ENCODE results near the gene KCNMA1. TPM values are rescaled to one million over a fixed set of nuclear protein-coding genes. Genes with fewer than 3 reads are reported as not detected.

The KCNMA1 gene
- total RNA-seq, 1 experiment from 2014 or later, result 0.49 TPM

DNA sequence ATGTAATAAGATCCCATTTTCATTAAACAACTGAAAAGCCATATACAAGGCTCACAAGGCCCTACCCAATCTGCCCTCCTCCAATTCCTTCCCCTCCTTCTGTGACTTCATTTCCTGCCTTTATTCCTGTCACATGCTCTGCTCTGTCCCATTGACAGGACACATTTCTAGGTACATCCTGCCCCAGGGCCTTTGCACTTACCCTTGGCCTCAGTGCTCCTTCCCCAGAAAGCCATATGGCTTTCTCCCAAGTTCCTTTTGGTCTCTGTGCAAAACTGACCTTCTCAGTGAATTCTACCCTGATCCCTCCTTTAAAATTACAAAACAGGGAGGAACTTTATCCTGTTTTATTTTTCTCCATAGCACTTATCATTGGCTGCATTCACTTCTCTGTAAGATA is 40.0 kb downstream of the KCNMA1 start:
- DNase-seq (ENCODE audit: low read depth, low spot score), result no peak
- no peaks in the 10 kb centered on the region for H3K79me2 ChIP-seq (ENCODE audit: insufficient read depth, low read length)
- intact Hi-C loops (cut with micrococcal nuclease), result no loop called here
- BruUV-seq (replicated peaks), result no TSS peak
- no peak overlapping the region for H3K27ac ChIP-seq (ENCODE audit: low read depth, low read length)
- no peak for ATAC-seq
- H3K4me1 ChIP-seq (ENCODE audit: control insufficient read depth in 1 of 2, insufficient read depth in 2 of 2, low read length in 2 of 2), result peaks cover 0 to 16% of the 10 kb centered on the region in 2 experiments; a peak in 2 of 4 replicates
- POLR2A ChIA-PET, result no interaction called here
- RAD21 ChIA-PET (ENCODE audit: low non-redundant PET in 1 of 2, low total read pairs in 2 of 2, uncharacterized antibody in 2 of 2, unreplicated experiment in 2 of 2), result no interaction called here
- no peaks in the 10 kb centered on the region for H3K27me3 ChIP-seq (ENCODE audit: insufficient read depth, low read length)
- TF ChIP-seq JUND (IDR thresholded peaks at IDR 0.05) (no peak), POLR2AphosphoS5 (IDR thresholded peaks at IDR 0.05; ENCODE audit: low read depth, low read length) (no peak), EGR1 (IDR thresholded peaks at IDR 0.05; ENCODE audit: low read depth) (no peak)
- TF ChIP-seq, protein P1, sequence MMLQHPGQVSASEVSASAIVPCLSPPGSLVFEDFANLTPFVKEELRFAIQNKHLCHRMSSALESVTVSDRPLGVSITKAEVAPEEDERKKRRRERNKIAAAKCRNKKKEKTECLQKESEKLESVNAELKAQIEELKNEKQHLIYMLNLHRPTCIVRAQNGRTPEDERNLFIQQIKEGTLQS (IDR thresholded peaks at IDR 0.05), result no peak
- H3K9me2 ChIP-seq (ENCODE audit: insufficient read depth), result no peaks in the 10 kb centered on the region
- H3K9me3 ChIP-seq (ENCODE audit: control insufficient read depth in 1 of 2, insufficient read depth in 1 of 2, low read depth in 1 of 2, low read length in 2 of 2), result no peaks in the 10 kb centered on the region
- no peaks in the 10 kb centered on the region for H4K20me1 ChIP-seq (ENCODE audit: insufficient read depth)
- H3K9ac ChIP-seq (ENCODE audit: low read length), result no peak overlapping the region
- no peak overlapping the region for H3K4me3 ChIP-seq (replicated peaks in 1 of 2; ENCODE audit: low read depth in 1 of 2, low read length in 2 of 2)
- no peak overlapping the region for H2AFZ ChIP-seq (ENCODE audit: low read depth, low read length, poor library complexity, severe bottlenecking)
- H3K36me3 ChIP-seq (ENCODE audit: control insufficient read depth in 1 of 2, insufficient read depth in 2 of 2, low read length in 2 of 2), result no peaks in the 10 kb centered on the region
- no peak overlapping the region for H3K4me2 ChIP-seq (ENCODE audit: low read length)
- CTCF ChIA-PET, result no interaction called here

DNA sequence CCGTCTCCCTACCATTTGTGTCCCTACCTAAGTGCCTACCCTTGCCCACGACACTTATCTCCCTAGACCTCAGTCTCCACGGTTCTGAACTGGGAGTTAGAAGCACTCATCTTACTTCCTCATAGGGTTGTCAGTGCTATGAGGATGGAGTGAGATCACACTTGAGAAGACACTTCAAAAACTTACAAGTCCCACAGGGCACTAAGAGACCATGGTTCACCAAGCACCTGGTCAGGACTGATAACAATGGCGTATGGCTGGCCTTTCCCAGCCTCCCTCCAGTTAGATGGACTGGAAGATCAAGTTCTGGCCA is 43.2 kb downstream of the KCNMA1 start:
- BruUV-seq (replicated peaks), result no TSS peak
- Histone ChIP-seq H3K9ac (ENCODE audit: low read length) (no peak overlapping the region), H3K9me2 (ENCODE audit: insufficient read depth) (no peaks in the 10 kb centered on the region), H3K79me2 (ENCODE audit: insufficient read depth, low read length) (no peaks in the 10 kb centered on the region), H3K4me1 (ENCODE audit: control insufficient read depth in 1 of 2, insufficient read depth in 2 of 2, low read length in 2 of 2) (peaks cover 0 to 21% of the 10 kb centered on the region in 2 experiments; a peak in 2 of 4 replicates), H3K9me3 (ENCODE audit: control insufficient read depth in 1 of 2, insufficient read depth in 1 of 2, low read depth in 1 of 2, low read length in 2 of 2) (no peaks in the 10 kb centered on the region), H3K4me3 (replicated peaks in 1 of 2; ENCODE audit: low read depth in 1 of 2, low read length in 2 of 2) (no peak overlapping the region), H3K27ac (ENCODE audit: low read depth, low read length) (no peak overlapping the region), H3K27me3 (ENCODE audit: insufficient read depth, low read length) (no peaks in the 10 kb centered on the region), H2AFZ (ENCODE audit: low read depth, low read length, poor library complexity, severe bottlenecking) (no peak overlapping the region), H3K36me3 (ENCODE audit: control insufficient read depth in 1 of 2, insufficient read depth in 2 of 2, low read length in 2 of 2) (no peaks in the 10 kb centered on the region), H4K20me1 (ENCODE audit: insufficient read depth) (no peaks in the 10 kb centered on the region), H3K4me2 (ENCODE audit: low read length) (no peak overlapping the region)
- TF ChIP-seq EZH2phosphoT487 (IDR thresholded peaks at IDR 0.05; ENCODE audit: borderline replicate concordance) (no peak), SIN3A (IDR thresholded peaks at IDR 0.05; ENCODE audit: low read depth) (no peak), ZFX (IDR thresholded peaks at IDR 0.05) (no peak), YY1 (IDR thresholded peaks at IDR 0.05; ENCODE audit: extremely low read depth, insufficient replicate concordance, low read depth, low read length) (no peak), SRF (IDR thresholded peaks at IDR 0.05; ENCODE audit: low read depth) (no peak), CBX3 (IDR thresholded peaks at IDR 0.05; ENCODE audit: low read depth) (no peak), ZNF274 (IDR thresholded peaks at IDR 0.05; ENCODE audit: low read depth, low read length) (no peak), EZH2 (IDR thresholded peaks at IDR 0.05) (no peak), SP1 (IDR thresholded peaks at IDR 0.05; ENCODE audit: low read depth) (no peak), RAD21 (IDR thresholded peaks at IDR 0.05; ENCODE audit: low read depth) (no peak)
- TF ChIP-seq, protein P2, sequence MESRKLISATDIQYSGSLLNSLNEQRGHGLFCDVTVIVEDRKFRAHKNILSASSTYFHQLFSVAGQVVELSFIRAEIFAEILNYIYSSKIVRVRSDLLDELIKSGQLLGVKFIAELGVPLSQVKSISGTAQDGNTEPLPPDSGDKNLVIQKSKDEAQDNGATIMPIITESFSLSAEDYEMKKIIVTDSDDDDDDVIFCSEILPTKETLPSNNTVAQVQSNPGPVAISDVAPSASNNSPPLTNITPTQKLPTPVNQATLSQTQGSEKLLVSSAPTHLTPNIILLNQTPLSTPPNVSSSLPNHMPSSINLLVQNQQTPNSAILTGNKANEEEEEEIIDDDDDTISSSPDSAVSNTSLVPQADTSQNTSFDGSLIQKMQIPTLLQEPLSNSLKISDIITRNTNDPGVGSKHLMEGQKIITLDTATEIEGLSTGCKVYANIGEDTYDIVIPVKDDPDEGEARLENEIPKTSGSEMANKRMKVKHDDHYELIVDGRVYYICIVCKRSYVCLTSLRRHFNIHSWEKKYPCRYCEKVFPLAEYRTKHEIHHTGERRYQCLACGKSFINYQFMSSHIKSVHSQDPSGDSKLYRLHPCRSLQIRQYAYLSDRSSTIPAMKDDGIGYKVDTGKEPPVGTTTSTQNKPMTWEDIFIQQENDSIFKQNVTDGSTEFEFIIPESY (IDR thresholded peaks at IDR 0.05; ENCODE audit: extremely low read depth, insufficient replicate concordance, low read length), result no peak
- TF ChIP-seq, protein P3, sequence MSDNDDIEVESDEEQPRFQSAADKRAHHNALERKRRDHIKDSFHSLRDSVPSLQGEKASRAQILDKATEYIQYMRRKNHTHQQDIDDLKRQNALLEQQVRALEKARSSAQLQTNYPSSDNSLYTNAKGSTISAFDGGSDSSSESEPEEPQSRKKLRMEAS (IDR thresholded peaks at IDR 0.05), result no peak
- TF ChIP-seq, protein P1 (IDR thresholded peaks at IDR 0.05), result no peak
- POLR2A ChIA-PET, result no interaction called here
- intact Hi-C loops (cut with micrococcal nuclease), result loop anchor here (5.0 kb wide), 1 partner anchor 167 kb away; no protein-coding TSS in a partner anchor
- DNase-seq (ENCODE audit: low read depth, low spot score), result no peak
- RAD21 ChIA-PET (ENCODE audit: low non-redundant PET in 1 of 2, low total read pairs in 2 of 2, uncharacterized antibody in 2 of 2, unreplicated experiment in 2 of 2), result no interaction called here
- CTCF ChIA-PET, result no interaction called here
- no peak for ATAC-seq

Measured in HCT116 (cell line).